Activated CD8-positive, alpha-beta memory T cell treated with anti-CD3 and anti-CD28 coated beads, Interleukin-2, amount 50 U/mL, for 1 hour (primary cell): ENCODE results near the gene EEF1A2.
"Not testable (repeated sequence)": the region's sequence is repeated elsewhere in the genome, so short reads cannot be mapped to it uniquely, and the experiment has no call there.

Source experiments
- DNase-seq: peaks from one replicate; pipeline ENCODE4 v3.0.0-alpha.2; 2020; ENCODE audit errors: extremely low read depth

EEF1A2 gene

DNA sequence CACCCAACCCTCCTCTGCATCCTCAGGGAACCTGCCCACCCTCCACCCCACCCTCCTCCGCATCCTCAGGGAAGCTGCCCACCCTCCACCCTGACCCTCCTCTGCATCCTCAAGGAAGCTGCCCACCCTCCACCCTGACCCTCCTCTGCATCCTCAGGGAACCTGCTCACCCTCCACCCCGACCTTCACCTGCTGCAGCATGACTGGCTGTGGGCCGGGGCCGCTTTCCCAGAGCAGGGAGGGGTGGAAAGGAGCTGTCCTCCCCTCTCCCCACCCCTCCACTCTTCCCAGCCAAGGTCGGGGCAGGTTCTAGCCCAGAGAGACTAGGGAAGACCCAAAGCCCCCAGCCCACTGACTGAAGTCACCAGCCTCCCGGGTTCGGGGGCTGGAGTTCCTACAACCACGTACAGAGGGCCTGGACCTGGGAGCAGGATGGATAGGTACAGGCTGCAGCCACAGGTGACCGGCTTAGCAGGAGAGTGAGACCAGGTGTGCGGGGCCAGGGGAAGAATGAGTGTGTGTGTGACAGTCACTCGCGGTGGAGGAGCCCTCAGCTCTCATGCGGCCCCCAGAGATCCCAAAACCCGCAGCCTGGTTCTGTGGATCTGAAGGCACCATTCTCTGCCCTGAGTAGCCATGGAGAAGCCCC, 11.6 kb downstream of the EEF1A2 start:
- no peak for DNase-seq

- DNase-seq: no peak
Observed at GRCh38 chr20:63486300-63486855, 12.5 kb downstream of the EEF1A2 start.

DNA sequence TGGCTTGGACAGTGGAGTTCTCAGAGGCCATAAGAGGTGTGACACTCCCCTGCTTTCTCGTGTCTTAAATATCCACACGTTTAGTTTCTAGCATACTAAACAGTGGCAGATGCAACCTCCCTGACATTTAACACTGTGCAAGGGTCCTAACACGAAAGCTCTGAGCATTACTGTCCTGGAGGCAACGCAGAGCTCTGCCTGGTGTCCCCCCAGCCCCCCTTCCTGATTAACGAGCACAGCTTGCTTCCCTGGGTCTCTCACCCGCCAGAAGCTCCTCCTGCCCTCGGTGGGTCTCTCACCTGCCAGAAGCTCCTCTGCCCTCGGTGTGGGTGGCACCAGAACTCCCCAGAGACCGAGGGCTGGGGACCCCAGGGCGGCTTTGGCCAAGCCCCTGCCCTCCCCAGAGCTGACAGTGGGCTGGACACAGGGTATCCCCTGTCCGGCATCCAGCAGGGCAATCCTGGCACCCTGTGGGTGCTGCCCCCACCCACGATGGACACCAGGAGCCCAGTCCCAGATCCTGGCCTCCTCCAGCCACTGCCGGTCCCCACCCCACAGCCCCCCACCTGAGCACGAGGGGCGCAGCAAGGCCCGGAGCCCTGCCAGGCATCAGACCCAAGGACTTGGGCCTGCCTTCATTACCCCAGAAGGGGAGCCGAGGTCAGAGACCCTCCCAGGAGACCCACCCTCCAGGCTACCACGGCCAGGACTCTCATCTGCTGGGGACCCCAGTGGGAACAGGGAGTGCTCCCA, 14.1 kb downstream of the EEF1A2 start:
- no peak for DNase-seq

GRCh38 chr20:63484236-63484635, 14.6 kb downstream of the EEF1A2 start:
- DNase-seq: no peak

DNA sequence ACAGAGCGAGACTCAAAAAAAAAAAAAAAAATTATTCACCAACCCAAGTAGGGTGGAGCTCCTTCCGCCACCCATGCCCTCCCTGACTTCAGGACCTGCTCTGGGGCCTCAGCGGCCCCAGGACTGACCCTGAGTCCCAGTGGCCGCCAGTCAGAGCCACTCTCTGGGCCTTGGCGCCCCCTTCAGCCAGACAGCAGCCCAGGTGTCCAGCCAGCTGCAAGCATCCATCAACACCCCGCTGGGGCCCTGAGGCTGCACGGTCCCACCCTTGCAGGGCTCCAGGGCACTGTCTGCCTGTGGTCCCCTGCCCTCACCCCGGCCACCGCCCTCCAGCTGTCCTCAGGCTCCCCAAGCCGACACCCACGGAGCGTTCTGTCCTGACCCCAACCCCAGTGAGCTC, 15.0 kb downstream of the EEF1A2 start:
- DNase-seq: no peak

DNA sequence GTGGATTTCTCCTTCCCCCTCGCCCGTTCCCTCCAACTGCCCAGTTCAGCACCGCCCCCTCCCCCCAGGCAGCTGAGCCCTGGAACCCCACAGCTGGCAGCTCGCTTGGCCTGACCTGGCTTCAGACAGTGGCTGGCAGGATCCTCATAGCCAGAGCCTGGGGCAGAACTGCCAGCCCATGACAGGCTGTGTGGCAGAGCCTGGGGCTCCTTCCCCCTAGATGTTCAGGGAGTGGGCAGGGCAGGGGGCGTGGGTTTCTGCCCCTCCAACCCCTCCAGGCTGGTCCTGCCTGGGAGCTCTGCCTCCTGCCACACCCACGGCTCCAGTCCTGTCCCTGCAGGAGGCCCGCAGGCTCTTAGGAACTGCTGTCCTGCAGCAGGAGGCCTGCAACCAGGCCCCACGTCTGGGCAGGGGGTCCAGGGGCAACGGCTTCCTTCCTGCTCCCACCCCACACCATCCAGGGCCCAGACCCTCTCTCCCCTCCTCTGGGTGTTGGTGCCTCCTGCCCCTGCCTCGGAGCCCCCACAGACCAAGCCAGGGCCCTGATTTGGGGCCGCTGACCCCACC, 16.8 kb downstream of the EEF1A2 start:
- DNase-seq: no peak

- DNase-seq: no peak
Observed at GRCh38 chr20:63481503-63481902, 17.4 kb downstream of the EEF1A2 start.

DNA sequence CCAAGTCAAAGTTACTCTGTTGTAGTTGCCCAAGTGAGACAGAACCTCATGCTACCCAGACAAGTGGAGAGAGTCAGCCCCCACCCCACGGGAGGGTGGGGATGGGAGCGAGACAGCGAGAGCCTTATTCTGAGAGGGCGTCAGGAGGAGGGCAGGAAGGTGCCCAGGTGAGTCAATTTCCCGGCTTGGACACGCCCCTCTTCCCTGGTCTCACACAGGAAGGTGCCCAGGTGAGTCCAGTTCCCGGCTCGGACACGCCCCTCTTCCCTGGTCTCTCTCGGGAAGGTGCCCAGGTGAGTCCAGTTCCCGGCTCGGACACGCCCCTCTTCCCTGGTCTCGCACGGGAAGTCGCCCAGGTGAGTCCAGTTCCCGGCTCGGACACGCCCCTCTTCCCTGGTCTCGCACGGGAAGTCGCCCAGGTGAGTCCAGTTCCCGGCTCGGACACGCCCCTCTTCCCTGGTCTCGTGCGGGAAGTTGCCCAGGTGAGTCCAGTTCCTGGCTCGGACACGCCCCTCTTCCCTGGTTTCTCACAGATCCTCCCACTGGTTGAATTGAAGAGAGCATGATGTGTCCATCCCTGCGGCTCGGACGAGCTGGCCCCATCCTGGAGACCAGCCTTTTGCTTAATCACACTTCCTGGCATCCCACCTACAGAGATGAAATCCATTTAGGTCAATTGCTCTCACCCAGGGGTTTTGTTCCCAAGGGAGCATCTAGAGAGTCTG, 19.0 kb downstream of the EEF1A2 start:
- DNase-seq: not testable (repeated sequence)

GRCh38 chr20:63478346-63479302, 20.3 kb downstream of the EEF1A2 start:
- no peak for DNase-seq

DNA sequence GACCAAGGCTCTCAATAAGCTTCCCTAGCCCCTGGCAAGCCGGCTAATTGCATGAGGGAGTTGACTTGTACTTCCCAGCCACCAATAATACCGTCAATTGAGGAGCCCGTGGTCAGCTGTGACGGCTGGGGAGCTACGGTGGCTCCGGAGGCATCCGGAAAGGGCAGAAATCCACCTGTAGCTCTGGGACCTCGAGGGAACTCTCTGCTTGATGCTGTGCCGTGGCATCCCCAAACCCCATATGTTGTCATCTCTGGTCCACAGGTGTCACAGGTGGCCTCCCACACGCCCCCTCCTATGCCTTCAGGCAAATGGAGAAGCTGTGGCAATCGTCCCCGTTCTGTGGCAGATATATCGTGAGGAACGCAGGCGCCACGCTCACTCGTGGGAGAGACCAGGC, 20.9 kb downstream of the EEF1A2 start:
- DNase-seq: no peak

DNA sequence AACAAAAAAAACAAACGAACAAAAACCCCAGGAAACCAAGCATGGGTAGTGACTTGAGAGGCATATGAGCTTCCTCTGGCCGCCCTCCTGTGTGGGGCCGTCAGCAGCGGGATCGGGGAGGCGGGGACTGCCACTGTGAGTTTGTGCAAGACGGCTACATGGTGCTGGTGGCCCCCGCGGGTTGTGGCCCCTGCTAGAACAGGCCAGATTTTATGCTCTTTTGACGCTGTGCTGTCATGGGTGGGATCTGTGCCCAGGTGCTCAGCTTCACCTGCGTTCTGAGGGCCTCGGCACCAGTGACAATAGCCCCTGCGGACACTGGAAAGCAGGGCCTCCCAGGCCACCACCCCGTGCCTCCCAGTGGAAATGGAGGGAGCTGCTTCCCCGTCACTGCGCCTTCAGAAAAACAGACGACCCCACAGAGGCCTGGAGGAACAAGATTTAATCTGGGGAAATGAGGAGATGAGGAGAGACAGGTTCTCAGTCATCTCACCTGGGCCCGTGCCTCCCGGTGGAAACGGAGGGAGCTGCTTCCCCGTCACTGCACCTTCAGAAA, 21.7 kb downstream of the EEF1A2 start:
- DNase-seq: no peak

DNA sequence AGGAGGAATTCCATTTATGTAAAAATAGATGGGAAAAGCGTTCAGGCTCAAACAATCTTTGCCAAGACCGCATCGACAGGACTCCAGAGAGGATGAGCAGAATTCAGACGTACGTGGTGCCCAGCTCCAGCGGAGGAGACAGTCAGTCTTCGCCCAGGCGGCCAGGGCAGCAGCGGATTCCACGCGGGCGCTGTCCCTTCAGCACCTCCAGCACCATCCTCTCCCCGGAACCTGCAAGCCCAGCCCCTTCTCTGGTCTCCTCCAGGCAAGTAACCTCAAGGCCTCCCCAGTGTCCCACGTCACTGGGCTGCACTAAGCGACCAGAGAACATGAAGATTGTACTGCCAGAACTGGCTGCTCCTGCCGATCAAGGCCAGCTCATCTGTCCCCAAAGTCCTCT, 23.7 kb downstream of the EEF1A2 start:
- no peak for DNase-seq

DNA sequence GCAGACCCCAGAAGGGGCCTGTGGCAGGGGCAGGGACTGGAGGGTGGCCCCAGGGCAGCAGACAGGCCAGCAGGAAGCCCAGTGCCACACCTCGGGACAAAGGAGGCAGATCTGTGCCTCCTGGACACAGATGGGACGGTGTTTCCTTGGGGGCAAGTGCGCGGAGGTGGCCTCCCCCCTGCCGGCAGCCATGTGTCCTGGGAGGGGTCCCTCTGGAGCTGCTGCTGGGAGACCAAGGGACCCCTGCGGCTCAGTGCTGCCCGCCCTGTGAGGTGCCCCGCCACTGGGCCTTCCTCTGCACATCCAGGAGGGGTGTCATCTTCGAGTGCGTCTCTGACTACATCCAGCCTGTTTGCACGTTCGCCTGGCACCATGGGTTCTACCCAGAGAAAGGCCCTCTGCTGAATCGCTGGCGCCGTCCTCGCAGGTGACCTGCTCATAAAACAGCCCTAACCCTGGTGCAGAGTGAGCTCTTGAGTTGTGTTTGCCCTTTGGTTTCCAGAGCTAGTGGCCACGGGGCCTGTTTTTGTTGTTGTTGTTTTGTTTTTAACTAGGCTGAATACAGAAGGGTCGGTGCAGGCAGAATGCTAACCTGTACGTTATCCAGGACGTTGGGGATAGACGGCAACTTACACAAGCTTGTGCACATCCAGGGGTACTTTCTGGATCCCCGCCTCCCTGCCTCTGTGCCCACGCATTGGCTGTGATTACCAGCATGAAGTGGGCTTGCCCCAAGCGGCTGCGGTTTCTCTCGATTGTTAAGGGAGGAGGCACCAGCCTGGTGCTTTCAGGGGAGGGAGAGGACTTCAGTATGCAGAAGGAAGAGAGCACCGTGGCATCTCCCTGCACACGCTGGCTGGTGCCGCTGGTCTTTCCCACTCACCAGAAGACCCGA, 25.1 kb downstream of the EEF1A2 start:
- no peak for DNase-seq

DNA sequence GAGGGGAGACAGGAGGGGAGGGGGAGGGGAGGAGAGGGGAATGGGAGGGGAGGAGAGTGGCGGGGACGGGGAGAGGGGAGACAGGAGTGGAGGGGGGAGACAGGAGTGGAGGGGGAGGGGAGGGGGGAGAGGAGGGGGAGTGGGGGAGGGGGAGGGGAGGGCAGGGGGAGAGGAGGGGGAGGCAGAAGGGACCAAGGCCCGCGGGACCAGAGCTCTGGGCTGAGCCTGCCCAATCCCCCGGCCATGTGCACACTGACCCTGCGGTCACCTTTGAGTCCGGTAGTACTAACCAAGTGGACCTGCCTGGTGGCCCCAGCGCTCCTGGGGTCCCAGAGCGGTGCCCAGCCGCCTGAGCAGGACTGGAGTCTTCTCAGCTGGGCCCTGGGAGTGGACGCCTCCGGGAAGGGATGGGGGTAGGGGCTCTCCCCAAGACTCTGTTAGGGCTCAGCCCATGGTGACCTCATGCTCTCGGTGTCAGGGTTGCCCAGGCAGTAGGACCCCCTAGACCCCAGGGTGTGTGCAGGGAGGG, 26.0 kb downstream of the EEF1A2 start:
- no peak for DNase-seq

GRCh38 chr20:63471981-63472831, 26.7 kb downstream of the EEF1A2 start, which contains the start of gene KCNQ2:
KCNQ2 (minus strand) TSS chr20:63472655; CDS start chr20:63472463, 192 bp downstream.
- no peak for DNase-seq

DNA sequence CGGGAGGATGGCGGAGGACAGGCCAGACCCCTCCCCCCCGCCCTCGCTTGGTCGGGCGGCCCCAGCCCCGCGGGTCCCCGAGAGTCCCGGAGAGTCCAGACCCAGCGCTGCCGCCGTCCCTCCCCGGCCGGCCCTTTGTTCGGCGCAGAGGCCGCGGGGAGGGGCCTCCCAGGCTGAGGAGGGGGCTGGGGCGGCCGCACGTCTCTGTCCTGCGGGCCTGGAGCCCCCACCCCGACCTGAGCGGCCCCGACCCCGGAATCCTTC, 27.2 kb downstream of the EEF1A2 start:
- no peak for DNase-seq

DNA sequence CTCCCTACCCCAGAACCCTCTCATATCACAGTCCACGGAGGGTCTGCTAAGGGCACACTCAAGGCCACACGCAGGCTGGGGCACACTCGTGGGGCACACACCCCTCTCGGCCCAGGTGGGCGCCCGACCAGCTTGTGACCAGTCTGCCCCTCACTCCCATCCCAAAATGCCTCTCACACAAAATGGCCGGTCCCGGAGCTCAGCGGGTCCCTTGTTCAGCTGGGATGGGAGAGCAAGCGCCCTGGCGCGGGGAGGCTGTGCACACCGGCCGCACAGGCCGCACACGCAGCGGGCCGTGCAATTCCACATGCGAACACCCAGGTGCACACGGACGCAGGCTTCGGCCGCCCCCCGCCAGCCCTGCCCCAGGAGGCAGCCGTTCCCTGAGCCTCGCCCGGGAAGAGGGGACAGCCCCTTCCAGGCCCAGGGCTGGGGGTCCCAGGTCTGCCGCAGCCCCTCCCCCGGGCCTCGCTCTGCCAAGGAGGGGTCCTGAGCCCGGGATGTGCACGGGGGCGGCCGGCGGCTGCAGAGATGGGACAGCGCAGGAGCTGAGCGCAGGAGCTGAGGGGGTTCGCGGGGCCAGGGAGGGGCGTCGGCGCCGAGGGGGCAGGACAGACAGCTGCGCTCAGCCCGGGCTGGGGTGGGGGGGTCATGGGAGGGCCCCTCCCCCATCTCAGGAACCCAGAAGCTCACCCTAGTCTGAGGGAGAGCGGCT, 27.7 kb downstream of the EEF1A2 start:
- no peak for DNase-seq

DNA sequence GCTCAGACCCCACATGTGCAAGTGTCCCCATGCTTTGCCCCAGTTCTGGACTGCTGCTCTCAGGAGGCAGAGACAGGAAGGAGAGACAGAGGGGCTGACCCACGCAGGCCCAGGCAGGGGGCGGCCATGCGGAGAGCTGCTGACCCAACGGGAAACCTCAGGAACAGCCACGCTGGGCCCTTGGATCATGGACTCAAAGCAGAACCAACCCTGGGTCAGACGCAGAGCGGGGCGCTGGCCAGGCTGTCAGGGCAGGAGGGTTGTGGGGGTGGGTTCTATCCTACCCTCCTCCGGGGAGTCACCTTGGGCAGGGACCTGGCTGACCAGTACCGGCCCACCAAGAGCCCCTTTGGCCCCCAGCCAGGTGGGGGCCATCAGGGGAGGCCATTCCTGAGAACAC, 28.5 kb downstream of the EEF1A2 start:
- DNase-seq: no peak
